ENCODE measurements around the gene TXNDC12. TPM values are rescaled to one million over a fixed set of nuclear protein-coding genes. Genes with fewer than 3 reads are reported as not detected.
"Not testable (repeated sequence)": the region's sequence is repeated elsewhere in the genome, so short reads cannot be mapped to it uniquely, and the experiment has no call there.

Gene TXNDC12
- total RNA-seq, 4 donors from 2014 or later: 22.4 to 26.4 (median 25.5) TPM

DNA sequence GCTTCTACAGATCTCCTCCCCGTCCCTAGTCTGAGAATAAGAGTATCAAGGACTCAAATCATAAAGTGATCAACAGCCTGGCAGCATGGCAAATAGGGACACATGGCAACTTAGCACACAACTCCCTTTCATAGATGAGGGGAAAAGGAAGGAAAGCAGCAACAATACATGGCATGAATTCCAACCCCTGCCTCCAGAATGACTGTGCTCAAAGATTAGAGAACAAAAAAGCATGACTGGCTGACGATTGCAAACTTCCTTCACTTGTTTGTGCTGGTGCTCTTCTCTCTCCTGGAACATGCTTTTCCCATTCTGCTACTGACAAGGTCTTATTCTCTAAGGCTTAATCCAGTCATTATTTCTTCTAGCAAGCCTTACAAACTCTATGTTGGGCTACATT lies 32.9 kb downstream of the TXNDC12 start:
- H3K36me3 ChIP-seq: peaks cover 55% of the 10 kb centered on the region
- WGBS: 66% methylated on average over 2 of the region's 2 CpGs
- H3K9me3 ChIP-seq: no peaks in the 10 kb centered on the region

DNA sequence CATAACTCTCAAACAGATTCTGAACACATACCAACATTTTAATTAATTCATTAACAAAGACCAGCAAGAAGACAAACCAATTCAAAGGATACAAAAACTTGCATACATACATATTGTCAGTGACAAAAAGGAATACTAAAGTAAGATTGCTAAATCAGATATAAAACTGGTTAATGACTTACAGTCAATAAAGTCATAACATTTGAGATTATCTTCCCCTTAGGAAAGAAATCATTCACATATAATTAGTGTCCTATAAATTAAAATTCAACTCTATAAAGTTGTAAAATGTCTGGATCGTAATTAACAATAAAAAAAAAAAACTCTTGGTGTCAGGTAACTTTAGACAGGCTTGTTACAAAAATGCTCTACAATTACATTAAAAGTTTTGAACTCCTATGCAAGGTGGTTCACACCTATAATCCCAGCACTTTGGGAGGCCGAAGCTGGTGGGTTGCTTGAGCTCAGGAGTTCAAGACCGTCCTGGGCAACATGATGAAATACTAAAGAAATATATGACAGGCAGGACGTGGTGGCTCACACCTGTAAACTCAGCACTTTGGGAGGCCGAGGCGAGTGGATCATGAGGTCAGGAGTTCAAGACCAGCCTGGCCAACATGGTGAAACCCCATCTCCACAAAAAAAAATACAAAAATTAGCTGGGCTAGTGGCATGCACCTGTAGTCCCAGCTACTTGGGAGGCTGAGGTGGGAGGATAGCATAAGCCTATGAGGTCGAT lies 46.8 kb downstream of the TXNDC12 start:
- H3K4me3 ChIP-seq: no peak overlapping the region
- DNase-seq (ENCODE audit: low spot score in 2 of 2): no peak
- peaks cover 26% of the 10 kb centered on the region for H3K27me3 ChIP-seq
- no peaks in the 10 kb centered on the region for H3K36me3 ChIP-seq
- TF ChIP-seq, protein P1, sequence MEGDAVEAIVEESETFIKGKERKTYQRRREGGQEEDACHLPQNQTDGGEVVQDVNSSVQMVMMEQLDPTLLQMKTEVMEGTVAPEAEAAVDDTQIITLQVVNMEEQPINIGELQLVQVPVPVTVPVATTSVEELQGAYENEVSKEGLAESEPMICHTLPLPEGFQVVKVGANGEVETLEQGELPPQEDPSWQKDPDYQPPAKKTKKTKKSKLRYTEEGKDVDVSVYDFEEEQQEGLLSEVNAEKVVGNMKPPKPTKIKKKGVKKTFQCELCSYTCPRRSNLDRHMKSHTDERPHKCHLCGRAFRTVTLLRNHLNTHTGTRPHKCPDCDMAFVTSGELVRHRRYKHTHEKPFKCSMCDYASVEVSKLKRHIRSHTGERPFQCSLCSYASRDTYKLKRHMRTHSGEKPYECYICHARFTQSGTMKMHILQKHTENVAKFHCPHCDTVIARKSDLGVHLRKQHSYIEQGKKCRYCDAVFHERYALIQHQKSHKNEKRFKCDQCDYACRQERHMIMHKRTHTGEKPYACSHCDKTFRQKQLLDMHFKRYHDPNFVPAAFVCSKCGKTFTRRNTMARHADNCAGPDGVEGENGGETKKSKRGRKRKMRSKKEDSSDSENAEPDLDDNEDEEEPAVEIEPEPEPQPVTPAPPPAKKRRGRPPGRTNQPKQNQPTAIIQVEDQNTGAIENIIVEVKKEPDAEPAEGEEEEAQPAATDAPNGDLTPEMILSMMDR (IDR thresholded peaks at IDR 0.05): no peak
- TF ChIP-seq POLR2AphosphoS5 (IDR thresholded peaks at IDR 0.05): no peak
- TF ChIP-seq EP300 (IDR thresholded peaks at IDR 0.05): no peak
- no peak for TF ChIP-seq POLR2A (IDR thresholded peaks at IDR 0.05)
- WGBS: 87% methylated on average over 7 of the region's 7 CpGs
- peaks cover 5% of the 10 kb centered on the region for H3K4me1 ChIP-seq
- no peaks in the 10 kb centered on the region for H3K9me3 ChIP-seq
- no peak overlapping the region for H3K27ac ChIP-seq

More for the DNA sequence above, 32.9 kb downstream of the TXNDC12 start:
- H3K27me3 ChIP-seq: no peaks in the 10 kb centered on the region
- no peak for TF ChIP-seq POLR2A (IDR thresholded peaks at IDR 0.05)
- TF ChIP-seq POLR2AphosphoS5 (IDR thresholded peaks at IDR 0.05): no peak
- no peak for TF ChIP-seq EP300 (IDR thresholded peaks at IDR 0.05)
- no peak overlapping the region for H3K4me3 ChIP-seq
- DNase-seq (ENCODE audit: low spot score in 2 of 2): no peak
- no peak overlapping the region for H3K27ac ChIP-seq
- H3K4me1 ChIP-seq: no peaks in the 10 kb centered on the region

- TF ChIP-seq POLR2A (IDR thresholded peaks at IDR 0.05) (no peak), EP300 (IDR thresholded peaks at IDR 0.05) (no peak), POLR2AphosphoS5 (IDR thresholded peaks at IDR 0.05) (no peak)
- TF ChIP-seq, protein P1 (IDR thresholded peaks at IDR 0.05): no peak
Measured at GRCh38 chr1:52007215-52008002, 47.6 kb downstream of the TXNDC12 start.

DNA sequence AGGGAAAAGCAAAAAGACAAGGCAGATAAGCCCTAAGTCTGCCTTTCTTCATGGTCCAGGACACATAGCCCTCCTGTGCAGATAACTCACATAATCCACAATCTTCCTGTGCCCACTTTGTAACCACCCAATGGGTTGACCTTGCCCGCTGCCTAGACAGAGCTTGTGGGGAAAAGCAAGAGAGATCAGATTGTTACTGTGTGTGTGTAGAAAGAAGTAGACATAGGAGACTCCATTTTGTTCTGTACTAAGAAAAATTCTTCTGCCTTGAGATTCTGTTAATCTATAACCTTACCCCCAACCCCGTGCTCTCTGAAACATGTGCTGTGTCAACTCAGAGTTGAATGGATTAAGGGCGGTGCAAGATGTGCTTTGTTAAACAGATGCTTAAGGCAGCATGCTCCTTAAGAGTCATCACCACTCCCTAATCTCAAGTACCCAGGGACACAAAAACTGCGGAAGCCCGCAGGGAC lies 48.9 kb downstream of the TXNDC12 start:
- 57% methylated on average over 2 of the region's 5 CpGs for WGBS
- H3K4me1 ChIP-seq; DNase-seq (ENCODE audit: low spot score in 2 of 2); H3K9me3 ChIP-seq; H3K27ac ChIP-seq; H3K4me3 ChIP-seq; H3K36me3 ChIP-seq: not testable (repeated sequence)
- peaks cover 26% of the 10 kb centered on the region for H3K27me3 ChIP-seq

More at GRCh38 chr1:52007215-52008002, 47.6 kb downstream of the TXNDC12 start:
- Histone ChIP-seq H3K27me3 (peaks cover 26% of the 10 kb centered on the region), H3K36me3 (no peaks in the 10 kb centered on the region), H3K4me1 (peaks cover 5% of the 10 kb centered on the region), H3K27ac (no peak overlapping the region), H3K9me3 (no peaks in the 10 kb centered on the region), H3K4me3 (no peak overlapping the region)
- no peak for DNase-seq (ENCODE audit: low spot score in 2 of 2)
- WGBS: 35% methylated on average over 5 of the region's 5 CpGs

GRCh38 chr1:52005548-52005947 lies 49.4 kb downstream of the TXNDC12 start:
- not testable (repeated sequence) for H3K4me3 ChIP-seq; H3K4me1 ChIP-seq; H3K9me3 ChIP-seq; DNase-seq (ENCODE audit: low spot score in 2 of 2); H3K27ac ChIP-seq; H3K36me3 ChIP-seq
- WGBS: 45% methylated on average over 3 of the region's 3 CpGs
- H3K27me3 ChIP-seq: peaks cover 26% of the 10 kb centered on the region

DNA sequence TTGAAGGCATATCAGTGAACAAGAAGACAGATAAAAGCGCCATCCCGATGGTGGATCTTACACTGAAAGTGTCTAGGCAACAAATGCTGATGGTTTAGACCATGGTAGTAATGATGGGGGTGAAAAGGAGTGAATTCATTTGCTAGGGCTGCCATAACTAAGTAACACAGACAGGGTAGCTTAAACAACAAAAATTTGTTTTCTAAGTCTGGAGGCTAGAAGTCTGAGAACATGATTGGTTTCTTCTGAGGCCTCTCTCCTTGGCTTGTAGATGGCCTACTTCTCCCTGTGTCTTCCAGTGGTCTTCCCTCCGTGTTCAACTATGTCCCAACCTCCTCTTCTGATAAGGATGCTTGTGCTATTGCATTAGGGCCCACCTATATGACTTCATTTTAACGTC lies 51.1 kb downstream of the TXNDC12 start:
- DNase-seq (ENCODE audit: low spot score in 2 of 2): no peak
- Histone ChIP-seq H3K4me1 (peaks cover 5% of the 10 kb centered on the region), H3K9me3 (no peaks in the 10 kb centered on the region), H3K27ac (no peak overlapping the region), H3K4me3 (no peak overlapping the region), H3K27me3 (peaks cover 26% of the 10 kb centered on the region), H3K36me3 (no peaks in the 10 kb centered on the region)
- no peak for TF ChIP-seq EP300 (IDR thresholded peaks at IDR 0.05)
- TF ChIP-seq, protein P1 (IDR thresholded peaks at IDR 0.05): no peak
- no peak for TF ChIP-seq POLR2A (IDR thresholded peaks at IDR 0.05)
- no peak for TF ChIP-seq POLR2AphosphoS5 (IDR thresholded peaks at IDR 0.05)
- WGBS: 60% methylated on average over 4 of the region's 4 CpGs
